T-cell (primary cell): ENCODE measurements around the gene DCP1B. TPM values are rescaled to one million over a fixed set of nuclear protein-coding genes. Genes with fewer than 3 reads are reported as not detected.

Experiments
- ATAC-seq, 4 experiments: fragments of 200-7000 bp in 3 of 4; fragments of 150-1000 bp in 1 of 4; cut with Tn5 transposase; replicated peaks in 1 of 4; 1 replicate in 3 of 4; 2 replicates in 1 of 4; pipeline ENCODE4 v1.10.0; 2021; ENCODE audit warnings: moderate library complexity in 3 of 4, mild to moderate bottlenecking in 2 of 4, moderate number of reproducible peaks in 1 of 4
- CTCF ChIA-PET, 2 donors: fragments of 300-600 bp; sonication (Branson Sonifier 250); formaldehyde crosslinking; loops; one replicate each; lab custom pipeline; 2022; ENCODE audit warnings: antibody characterized with exemption in 2 of 2; lab: Charles Lee
- POLR2A ChIA-PET, 2 donors: fragments of 300-600 bp; sonication (Branson Sonifier 250); formaldehyde crosslinking; loops; one replicate each; lab custom pipeline; 2022; ENCODE audit warnings: antibody characterized with exemption in 2 of 2; lab: Charles Lee
- DNase-seq, 35 experiments: peaks; one replicate each; pipeline versions ENCODE4 v3.0.0 to v3.0.0-alpha.2; 2013 to 2023
- H3K27ac ChIP-seq: one replicate; pipeline ENCODE4 v1.5.1; 2013; ENCODE audit warnings: low read length
- H3K27me3 ChIP-seq, 2 experiments: replicated peaks in 1 of 2; 1 replicate in 1 of 2; 2 replicates in 1 of 2; pipeline versions ENCODE4 v1.6.1 to v1.7.0; 2013; ENCODE audit warnings: low read length in 1 of 2, mixed read lengths in 1 of 2; ENCODE audit not compliant: control insufficient read depth in 2 of 2, insufficient read depth in 2 of 2; ENCODE audit errors: extremely low read depth in 1 of 2
- H3K36me3 ChIP-seq, 2 donors: 1 replicate in 1 of 2; 2 replicates in 1 of 2; pipeline versions ENCODE4 v1.6.1 to v1.7.0; 2013; ENCODE audit warnings: low read length in 1 of 2; ENCODE audit not compliant: control insufficient read depth in 2 of 2, insufficient read depth in 1 of 2; ENCODE audit errors: extremely low read depth in 1 of 2
- H3K4me1 ChIP-seq, 2 experiments: 1 replicate in 1 of 2; 2 replicates in 1 of 2; pipeline versions ENCODE4 v1.6.1 to v1.7.0; 2013; ENCODE audit warnings: low read length in 2 of 2, mixed read lengths in 1 of 2; ENCODE audit not compliant: insufficient read depth in 2 of 2, control insufficient read depth in 1 of 2; ENCODE audit errors: extremely low read depth in 1 of 2
- H3K4me3 ChIP-seq, 2 donors: 1 replicate in 1 of 2; 2 replicates in 1 of 2; pipeline versions ENCODE4 v1.5.1 to v1.7.0; 2013; ENCODE audit warnings: mild to moderate bottlenecking in 2 of 2, low read length in 1 of 2, moderate library complexity in 1 of 2; ENCODE audit not compliant: control insufficient read depth in 1 of 2; ENCODE audit errors: extremely low read depth in 1 of 2
- H3K9me3 ChIP-seq: 2 replicates; pipeline ENCODE4 v1.7.0; 2013
- H3K27ac Mint-ChIP-seq, 2 donors: one replicate each; pipeline ENCODE4 v1.8.0; 2020 to 2021; ENCODE audit warnings: mild to moderate bottlenecking in 2 of 2, mixed read lengths in 2 of 2
- H3K27me3 Mint-ChIP-seq, 2 donors: one replicate each; pipeline ENCODE4 v1.8.0; 2021 to 2022; ENCODE audit warnings: mixed read lengths in 2 of 2
- H3K36me3 Mint-ChIP-seq: one replicate; pipeline ENCODE4 v1.8.0; 2021; ENCODE audit warnings: mixed read lengths
- H3K4me1 Mint-ChIP-seq, 3 donors: one replicate each; pipeline ENCODE4 v1.8.0; 2020 to 2022; ENCODE audit warnings: mixed read lengths in 3 of 3, mild to moderate bottlenecking in 1 of 3
- H3K4me3 Mint-ChIP-seq, 3 donors: one replicate each; pipeline ENCODE4 v1.8.0; 2020 to 2022; ENCODE audit warnings: mild to moderate bottlenecking in 3 of 3, mixed read lengths in 3 of 3, moderate library complexity in 3 of 3
- H3K9me3 Mint-ChIP-seq, 3 donors: one replicate each; pipeline ENCODE4 v1.8.0; 2020 to 2022; ENCODE audit warnings: mixed read lengths in 3 of 3
- WGBS: methylation state at CpG from one replicate; pipeline ENCODE4 v1.1.5; 2013; ENCODE audit warnings: missing lambda C conversion rate; ENCODE audit not compliant: insufficient coverage; 5-methylcytosine and 5-hydroxymethylcytosine counted together
- total RNA-seq, 35 experiments: library from RNA in 6 of 35; stranded (reverse) in 6 of 35; fragments of 120-200 nt in 1 of 35; gene quantifications; one replicate each; pipeline versions ENCODE4 v1.2.1 to v1.2.4 and lab custom pipeline; 2013 to 2026

Gene DCP1B
- total RNA-seq, result 10 to 100 TPM; 10.5 to 24.2 (median 20.3) TPM
- 14.8 TPM for total RNA-seq (2013)
- 5.1 to 27.4 (median 12.2) reads per million in 29 experiments for total RNA-seq (lab: John Stamatoyannopoulos, UW)

- ATAC-seq (peak; percentile 99 to 100 (median 100)), DNase-seq (peak; percentile 83 to 96 (median 90))
- peak within 1 kb of the TSS; percentile 87 for H3K27ac ChIP-seq
- H3K9me3 ChIP-seq, result no peaks in the 10 kb centered on the region
- H3K27me3 ChIP-seq, result no peaks in the 10 kb centered on the region
- Mint-ChIP-seq H3K4me1 (peaks cover 36 to 40% (median 36%) of the 10 kb centered on the region in 3 donors), H3K27ac (peak within 1 kb of the TSS; percentile 98 to 99), H3K36me3 (peaks cover 2% of the 10 kb centered on the region), H3K9me3 (no peaks in the 10 kb centered on the region), H3K27me3 (no peaks in the 10 kb centered on the region), H3K4me3 (peak within 1 kb of the TSS; percentile 99)
- under 1% methylated on average over 38 of the region's 55 CpGs for WGBS
- ChIA-PET CTCF (interaction anchor here in 1 of 2 donors (0.6 to 1.0 kb wide), 3 partner anchors 8 to 799 kb away, joined by 3 to 4 read pairs (median 3); no protein-coding TSS in a partner anchor), POLR2A (no interaction called here)
- peak within 1 kb of the TSS; percentile 68 to 98 for H3K4me3 ChIP-seq
- no peaks in the 10 kb centered on the region for H3K36me3 ChIP-seq
- peaks cover 8 to 15% of the 10 kb centered on the region in 2 experiments for H3K4me1 ChIP-seq
Observed at GRCh38 chr12:2004113-2004929, at the start of gene DCP1B. Gene DCP1B (minus strand): TSS chr12:2004457. CDS start chr12:2004431, 26 bp downstream.

DNA sequence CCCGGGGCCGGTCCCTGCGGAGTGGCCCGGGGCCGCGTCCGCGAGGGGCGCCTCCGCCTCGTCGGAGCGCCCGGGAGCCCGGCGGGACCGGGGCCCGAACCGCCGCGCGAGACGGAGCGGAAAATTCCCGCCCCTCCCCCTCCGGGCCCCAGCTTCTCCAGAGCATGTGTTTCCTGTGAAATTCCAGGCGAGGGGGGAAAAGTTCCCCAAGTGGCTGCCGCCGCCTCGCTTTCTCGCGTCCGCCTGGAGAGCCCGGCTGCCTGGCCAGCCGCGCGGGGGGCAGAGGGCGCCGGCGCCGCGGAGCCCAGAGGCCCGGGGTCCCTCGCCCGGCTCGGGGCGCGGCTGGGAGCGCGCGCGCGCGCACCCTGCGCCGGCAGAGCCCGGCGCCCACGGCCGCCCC, 49.4 kb upstream of the DCP1B start:
- no peak overlapping the region for H3K27ac ChIP-seq
- no peaks in the 10 kb centered on the region for H3K9me3 ChIP-seq
- Mint-ChIP-seq H3K36me3 (no peaks in the 10 kb centered on the region), H3K27me3 (peaks cover 59 to 67% of the 10 kb centered on the region in 2 donors), H3K4me1 (peaks cover 17 to 28% (median 22%) of the 10 kb centered on the region in 3 donors), H3K9me3 (no peaks in the 10 kb centered on the region), H3K4me3 (peak overlapping the region in 1 of 3 donors; percentile 74), H3K27ac (no peak overlapping the region)
- H3K36me3 ChIP-seq, result no peaks in the 10 kb centered on the region
- peak overlapping the region in 1 of 2 donors; percentile 88 for H3K4me3 ChIP-seq
- 1% methylated on average over 60 of the region's 60 CpGs for WGBS
- H3K4me1 ChIP-seq, result peaks cover 2 to 18% of the 10 kb centered on the region in 2 experiments
- ChIA-PET POLR2A (no interaction called here), CTCF (no interaction called here)
- ATAC-seq (no peak), DNase-seq (no peak)
- peaks cover 4 to 55% of the 10 kb centered on the region in 2 experiments for H3K27me3 ChIP-seq

GRCh38 chr12:2052826-2053678, 48.8 kb upstream of the DCP1B start, which contains the start of gene CACNA1C:
Gene CACNA1C (plus strand): TSS chr12:2052987. CDS start chr12:2053563, 576 bp downstream.
- H3K4me3 Mint-ChIP-seq, result peak within 1 kb of the TSS; percentile 74 to 81 (median 75)
- H3K4me3 ChIP-seq, result peak within 1 kb of the TSS; percentile 34 to 88
- WGBS, result 2% methylated on average over 56 of the region's 90 CpGs
- no peak within 1 kb of the TSS for H3K27ac ChIP-seq
- peak; percentile 82 to 95 (median 83) for ATAC-seq
- H3K4me1 ChIP-seq, result peaks cover 2 to 18% of the 10 kb centered on the region in 2 experiments
- H3K27me3 ChIP-seq, result peaks cover 4 to 59% of the 10 kb centered on the region in 2 experiments
- peaks cover 65 to 72% of the 10 kb centered on the region in 2 donors for H3K27me3 Mint-ChIP-seq
- no peaks in the 10 kb centered on the region for H3K36me3 ChIP-seq
- peak within 1 kb of the TSS in 1 of 2 donors; percentile 37 for H3K27ac Mint-ChIP-seq
- H3K36me3 Mint-ChIP-seq, result no peaks in the 10 kb centered on the region
- no peaks in the 10 kb centered on the region for H3K9me3 Mint-ChIP-seq
- H3K9me3 ChIP-seq, result no peaks in the 10 kb centered on the region
- H3K4me1 Mint-ChIP-seq, result peaks cover 17 to 28% (median 22%) of the 10 kb centered on the region in 3 donors
- peak in 29 of 35 experiments; percentile 4 to 60 (median 31) for DNase-seq
- CTCF ChIA-PET, result no interaction called here
- POLR2A ChIA-PET, result interaction anchor here in 1 of 2 donors (0.6 kb wide), 1 partner anchor 755 kb away, joined by 5 read pairs; no protein-coding TSS in a partner anchor

DNA sequence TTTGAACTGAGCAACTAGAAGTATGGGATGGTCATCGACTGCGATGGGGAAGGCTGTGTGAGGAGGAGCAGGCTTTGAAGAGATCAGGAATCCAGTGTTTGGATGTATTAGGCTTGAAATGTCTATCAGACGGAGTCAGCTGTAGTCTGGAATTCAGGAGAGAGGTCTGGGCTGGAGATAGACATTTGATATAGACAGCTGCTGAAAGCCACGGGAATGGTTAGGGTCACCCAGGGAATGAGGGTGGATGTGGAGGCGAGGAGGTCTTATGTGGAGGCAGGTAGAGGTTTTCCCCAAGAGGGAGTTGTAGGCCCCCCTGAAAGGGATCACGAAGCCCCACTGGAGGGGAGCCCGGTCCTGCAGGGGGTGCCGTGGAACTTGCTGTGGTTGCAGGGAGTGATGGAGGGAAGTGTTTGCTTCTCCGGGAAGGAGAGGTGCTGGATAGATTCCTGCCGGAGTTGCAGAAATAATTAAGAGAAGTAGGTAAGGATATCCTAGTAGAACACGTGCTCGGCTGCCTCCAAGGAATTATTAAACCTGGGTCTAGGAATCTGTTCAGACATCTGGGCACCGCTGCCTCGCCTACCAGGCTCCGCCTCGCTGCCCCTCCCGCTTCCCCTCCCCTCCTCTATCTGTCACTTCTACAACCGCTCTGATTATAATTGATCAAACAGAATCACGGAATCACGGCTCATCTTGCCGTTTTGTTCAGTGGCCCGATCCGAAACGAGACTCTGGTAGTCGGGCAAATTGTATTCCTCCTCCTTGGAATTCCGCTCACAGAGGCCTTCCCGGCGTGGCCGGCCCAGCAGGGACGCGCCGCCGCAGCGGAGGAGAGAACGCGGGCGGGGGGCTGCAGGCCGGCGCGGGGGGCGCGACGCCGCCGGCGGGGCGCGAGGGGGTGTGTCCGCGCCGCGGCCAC, 47.7 kb upstream of the DCP1B start:
- Histone ChIP-seq H3K9me3 (no peaks in the 10 kb centered on the region), H3K4me3 (peak overlapping the region in 1 of 2 donors; percentile 7), H3K27ac (no peak overlapping the region), H3K36me3 (no peaks in the 10 kb centered on the region), H3K27me3 (peaks cover 4 to 56% of the 10 kb centered on the region in 2 experiments), H3K4me1 (peaks cover 2 to 18% of the 10 kb centered on the region in 2 experiments)
- DNase-seq, result no peak
- WGBS, result 15% methylated on average over 51 of the region's 52 CpGs
- POLR2A ChIA-PET, result no interaction called here
- Mint-ChIP-seq H3K27ac (peak overlapping the region in 1 of 2 donors; percentile 37), H3K4me3 (peak overlapping the region; percentile 68 to 73 (median 71)), H3K27me3 (peaks cover 69 to 73% of the 10 kb centered on the region in 2 donors), H3K36me3 (no peaks in the 10 kb centered on the region), H3K4me1 (peaks cover 17 to 28% (median 22%) of the 10 kb centered on the region in 3 donors), H3K9me3 (no peaks in the 10 kb centered on the region)
- no peak for ATAC-seq
- CTCF ChIA-PET, result no interaction called here

DNA sequence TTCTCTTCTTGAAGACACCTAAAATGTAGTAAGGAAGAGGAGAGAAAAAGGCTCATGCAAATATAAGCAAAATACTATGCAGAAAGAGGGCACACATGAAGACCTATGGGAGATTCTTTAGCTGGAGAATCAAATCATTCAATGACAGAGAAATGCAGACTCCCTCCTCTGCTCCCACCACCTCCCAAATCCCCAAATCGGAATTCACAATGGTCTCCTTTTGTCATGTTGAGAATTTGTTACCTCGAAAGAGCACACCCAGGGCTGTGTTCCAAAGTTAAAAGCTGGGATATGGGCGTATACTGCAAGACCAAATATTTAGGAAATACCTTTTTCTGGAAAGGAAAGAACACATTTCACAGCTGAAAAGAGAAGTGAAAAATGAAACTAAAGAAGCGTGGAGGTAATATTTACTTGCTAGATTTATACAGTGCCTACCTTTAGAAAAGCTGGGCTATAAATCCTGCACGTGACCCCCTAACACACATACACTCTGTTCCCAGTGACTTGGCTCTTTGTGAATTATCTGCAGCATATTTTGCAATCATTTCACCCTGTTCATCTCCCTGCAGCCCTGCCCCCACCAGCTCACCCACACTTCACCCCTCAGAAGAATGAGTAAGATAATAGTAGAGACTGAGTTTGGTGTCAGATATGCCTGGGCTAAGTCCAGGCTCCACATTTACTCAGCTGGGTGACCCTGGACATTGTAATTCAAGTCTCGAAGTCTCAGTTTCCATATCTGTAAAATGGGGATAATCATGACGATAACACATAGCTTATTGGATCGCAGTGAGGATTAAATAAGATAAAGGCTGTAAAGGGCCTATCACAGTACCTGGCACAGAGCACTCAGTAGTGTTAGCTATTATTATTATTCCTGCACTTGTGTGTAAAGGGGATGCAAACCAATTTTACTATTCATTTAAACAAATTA, 45.6 kb upstream of the DCP1B start:
- ATAC-seq (no peak), DNase-seq (no peak)
- POLR2A ChIA-PET, result no interaction called here
- WGBS, result 100% methylated on average over 1 of the region's 8 CpGs
- Histone ChIP-seq H3K4me1 (peaks cover 2 to 18% of the 10 kb centered on the region in 2 experiments), H3K36me3 (no peaks in the 10 kb centered on the region), H3K27me3 (peaks cover 4 to 44% of the 10 kb centered on the region in 2 experiments), H3K4me3 (no peak overlapping the region), H3K27ac (no peak overlapping the region), H3K9me3 (no peaks in the 10 kb centered on the region)
- H3K9me3 Mint-ChIP-seq, result no peaks in the 10 kb centered on the region
- no peak overlapping the region for H3K27ac Mint-ChIP-seq
- H3K27me3 Mint-ChIP-seq, result peaks cover 58% of the 10 kb centered on the region in 2 donors
- peaks cover 17 to 26% (median 22%) of the 10 kb centered on the region in 3 donors for H3K4me1 Mint-ChIP-seq
- no peaks in the 10 kb centered on the region for H3K36me3 Mint-ChIP-seq
- CTCF ChIA-PET, result interaction anchor here in 1 of 2 donors (0.5 kb wide), 1 partner anchor 592 kb away, joined by 3 read pairs; no protein-coding TSS in a partner anchor
- no peak overlapping the region for H3K4me3 Mint-ChIP-seq
